Right lobe of liver (tissue), 6 donors: ENCODE measurements around the gene PSMG2. TPM values are rescaled to one million over a fixed set of nuclear protein-coding genes. Genes with fewer than 3 reads are reported as not detected.

ENCODE experiments used
- ATAC-seq, 4 donors: fragments of 200-7000 bp; cut with Tn5 transposase; one replicate each; pipeline ENCODE4 v1.9.1; 2020; ENCODE audit warnings: mild to moderate bottlenecking in 4 of 4, moderate library complexity in 4 of 4
- DNase-seq, 3 donors: peaks; one replicate each; pipeline ENCODE4 v3.0.0-alpha.2; 2020
- H3K27ac ChIP-seq, 3 donors: fragments of 200-600 bp; one replicate each; pipeline ENCODE4 v1.8.0; 2022
- H3K27me3 ChIP-seq, 2 donors: fragments of 200-600 bp; one replicate each; pipeline ENCODE4 v1.8.0; 2022
- H3K36me3 ChIP-seq, 4 donors: fragments of 200-600 bp; sonication (generic) in 1 of 4; one replicate each; pipeline versions ENCODE4 v1.5.1 to v1.8.0; 2017 to 2022; ENCODE audit warnings: control low read depth in 1 of 4
- H3K4me1 ChIP-seq, 4 donors: fragments of 200-600 bp; sonication (generic) in 1 of 4; one replicate each; pipeline versions ENCODE4 v1.5.1 to v1.8.0; 2017 to 2022; ENCODE audit warnings: control low read depth in 1 of 4
- H3K4me3 ChIP-seq, 3 donors: fragments of 200-600 bp; one replicate each; pipeline ENCODE4 v1.8.0; 2022
- H3K9me3 ChIP-seq, 4 donors: fragments of 200-600 bp; sonication (generic) in 1 of 4; one replicate each; pipeline versions ENCODE4 v1.5.1 to v1.8.0; 2017 to 2022; ENCODE audit warnings: control low read depth in 1 of 4
- CTCF ChIP-seq, 4 donors: fragments of 200-600 bp in 3 of 4; fragments of 450-650 bp in 1 of 4; IDR thresholded peaks; one replicate each; pipeline versions ENCODE4 v1.5.1 to v1.8.0; 2016 to 2022; ENCODE audit warnings: antibody characterized with exemption in 4 of 4, mild to moderate bottlenecking in 2 of 4
- POLR2A ChIP-seq: fragments of 450-650 bp; IDR thresholded peaks from one replicate; pipeline ENCODE4 v1.6.1; 2017; ENCODE audit warnings: antibody characterized with exemption, mild to moderate bottlenecking
- WGBS: methylation state at CpG from one replicate; pipeline ENCODE4 v1.1.6; 2018; ENCODE audit warnings: low coverage, low lambda C conversion rate; ENCODE audit not compliant: insufficient coverage; ENCODE audit errors: missing lambda C conversion rate; 5-methylcytosine and 5-hydroxymethylcytosine counted together
- intact Hi-C, 2 donors: fragments of 100-400 bp; cut with DNase I; formaldehyde crosslinking; loops; one replicate each; pipeline versions ENCODE4 v1.11.2 to v1.14.1; 2022
- total RNA-seq, 6 experiments: library from RNA; depleted of rRNA in 2 of 6; stranded (reverse); fragments of >200 nt in 2 of 6; fragmentation: NEBNext Ultra II Directional in 3 of 6; extraction: Animal tissue kit (Norgen Biotek cat#: 25700) in 3 of 6; gene quantifications; one replicate each; pipeline versions ENCODE4 v1.1.0 to v1.2.4, GENCODE V29; 2016 to 2023
- donor health status: DM: no; HTN: yes; CAD: no.
- donor health status: DM: no; HTN: no; CAD: no.
- donor health status: DM: no; HTN: no; CAD: no.
- donor health status: DM: no; HTN: yes; CAD: no.
- donor health status: DM: no; HTN: yes; CAD: no.

The PSMG2 gene
- total RNA-seq, 6 experiments from 2014 or later: 27.2 to 37.4 (median 30.7) TPM

- H3K4me1 ChIP-seq: no peaks in the 10 kb centered on the region
- 40% methylated on average over 3 of the region's 8 CpGs for WGBS
- intact Hi-C loops: no loop called here
- H3K27me3 ChIP-seq: no peaks in the 10 kb centered on the region
- H3K9me3 ChIP-seq: no peaks in the 10 kb centered on the region
- ATAC-seq (peak; percentile 80 to 95 (median 92)), DNase-seq (peak in 2 of 3 donors; percentile 35 to 50)
- no peak overlapping the region for H3K4me3 ChIP-seq
- TF ChIP-seq POLR2A: no peak
- TF ChIP-seq CTCF (IDR thresholded peaks at IDR 0.05): no peak
- H3K36me3 ChIP-seq: peaks cover 0 to 23% (median 3%) of the 10 kb centered on the region in 4 donors
- H3K27ac ChIP-seq: peak overlapping the region; percentile 4 to 58 (median 9)
Measured at GRCh38 chr18:12679183-12679786, 23.6 kb upstream of the PSMG2 start.

- 63% methylated on average over 3 of the region's 3 CpGs for WGBS
- no peak for DNase-seq
- peaks cover 0 to 17% (median 0%) of the 10 kb centered on the region in 4 donors for H3K36me3 ChIP-seq
- TF ChIP-seq CTCF (IDR thresholded peaks at IDR 0.05) (peak in 2 of 4 donors; percentile 9 to 10), POLR2A (no peak)
- ATAC-seq: peak in 1 of 4 donors; percentile 25
- H3K4me1 ChIP-seq: no peaks in the 10 kb centered on the region
- no peak overlapping the region for H3K4me3 ChIP-seq
- no peak overlapping the region for H3K27ac ChIP-seq
- H3K9me3 ChIP-seq: no peaks in the 10 kb centered on the region
- intact Hi-C loops: no loop called here
- no peaks in the 10 kb centered on the region for H3K27me3 ChIP-seq
Measured at GRCh38 chr18:12686100-12686499, 16.7 kb upstream of the PSMG2 start.

GRCh38 chr18:12689256-12689850, 13.5 kb upstream of the PSMG2 start:
- Histone ChIP-seq H3K36me3 (peaks cover 0 to 17% (median 0%) of the 10 kb centered on the region in 4 donors), H3K4me3 (no peak overlapping the region), H3K9me3 (no peaks in the 10 kb centered on the region), H3K27ac (no peak overlapping the region), H3K27me3 (no peaks in the 10 kb centered on the region), H3K4me1 (peaks cover 0 to 3% (median 0%) of the 10 kb centered on the region in 4 donors)
- no peak for TF ChIP-seq POLR2A
- no peak for TF ChIP-seq CTCF (IDR thresholded peaks at IDR 0.05)
- ATAC-seq: no peak
- DNase-seq: no peak
- intact Hi-C loops: no loop called here
- 53% methylated on average over 4 of the region's 4 CpGs for WGBS

- H3K4me1 ChIP-seq: peaks cover 0 to 3% (median 0%) of the 10 kb centered on the region in 4 donors
- no peaks in the 10 kb centered on the region for H3K27me3 ChIP-seq
- no peak overlapping the region for H3K27ac ChIP-seq
- DNase-seq (no peak), ATAC-seq (peak; percentile 66 to 93 (median 78))
- intact Hi-C loops: no loop called here
- no peak for TF ChIP-seq POLR2A
- TF ChIP-seq CTCF (IDR thresholded peaks at IDR 0.05): no peak
- 47% methylated on average over 7 of the region's 9 CpGs for WGBS
- no peak overlapping the region for H3K4me3 ChIP-seq
- peaks cover 0 to 5% (median 0%) of the 10 kb centered on the region in 4 donors for H3K36me3 ChIP-seq
- H3K9me3 ChIP-seq: no peaks in the 10 kb centered on the region
Measured at GRCh38 chr18:12692206-12692605, 10.6 kb upstream of the PSMG2 start.
